ENCODE data around the gene DNAJC15. TPM values are rescaled to one million over a fixed set of nuclear protein-coding genes. Genes with fewer than 3 reads are reported as not detected.

Gene DNAJC15
- total RNA-seq, 1 donor from 2014 or later = 17.1 TPM

- Mint-ChIP-seq H3K9me3 (ENCODE audit: unreplicated experiment) (peaks cover 2% of the 10 kb centered on the region), H3K4me1 (ENCODE audit: low read depth, unreplicated experiment) (peaks cover 11% of the 10 kb centered on the region), H3K27ac (ENCODE audit: unreplicated experiment) (no peak overlapping the region), H3K4me3 (ENCODE audit: unreplicated experiment) (no peak overlapping the region), H3K27me3 (ENCODE audit: unreplicated experiment) (no peaks in the 10 kb centered on the region), H3K36me3 (ENCODE audit: unreplicated experiment) (no peaks in the 10 kb centered on the region)
- TF ChIP-seq, protein P1, sequence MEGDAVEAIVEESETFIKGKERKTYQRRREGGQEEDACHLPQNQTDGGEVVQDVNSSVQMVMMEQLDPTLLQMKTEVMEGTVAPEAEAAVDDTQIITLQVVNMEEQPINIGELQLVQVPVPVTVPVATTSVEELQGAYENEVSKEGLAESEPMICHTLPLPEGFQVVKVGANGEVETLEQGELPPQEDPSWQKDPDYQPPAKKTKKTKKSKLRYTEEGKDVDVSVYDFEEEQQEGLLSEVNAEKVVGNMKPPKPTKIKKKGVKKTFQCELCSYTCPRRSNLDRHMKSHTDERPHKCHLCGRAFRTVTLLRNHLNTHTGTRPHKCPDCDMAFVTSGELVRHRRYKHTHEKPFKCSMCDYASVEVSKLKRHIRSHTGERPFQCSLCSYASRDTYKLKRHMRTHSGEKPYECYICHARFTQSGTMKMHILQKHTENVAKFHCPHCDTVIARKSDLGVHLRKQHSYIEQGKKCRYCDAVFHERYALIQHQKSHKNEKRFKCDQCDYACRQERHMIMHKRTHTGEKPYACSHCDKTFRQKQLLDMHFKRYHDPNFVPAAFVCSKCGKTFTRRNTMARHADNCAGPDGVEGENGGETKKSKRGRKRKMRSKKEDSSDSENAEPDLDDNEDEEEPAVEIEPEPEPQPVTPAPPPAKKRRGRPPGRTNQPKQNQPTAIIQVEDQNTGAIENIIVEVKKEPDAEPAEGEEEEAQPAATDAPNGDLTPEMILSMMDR (IDR thresholded peaks at IDR 0.05; ENCODE audit: partially characterized antibody, unreplicated experiment) = no peak
- peak; percentile 29 for DNase-seq
These were observed 95.8 kb downstream of the DNAJC15 start for GRCh38 chr13:43119206-43119605.

GRCh38 chr13:43122791-43123190 lies 99.4 kb downstream of the DNAJC15 start:
- Mint-ChIP-seq H3K27me3 (ENCODE audit: unreplicated experiment) (no peaks in the 10 kb centered on the region), H3K4me1 (ENCODE audit: low read depth, unreplicated experiment) (peaks cover 14% of the 10 kb centered on the region), H3K4me3 (ENCODE audit: unreplicated experiment) (no peak overlapping the region), H3K27ac (ENCODE audit: unreplicated experiment) (no peak overlapping the region), H3K36me3 (ENCODE audit: unreplicated experiment) (no peaks in the 10 kb centered on the region), H3K9me3 (ENCODE audit: unreplicated experiment) (peaks cover 2% of the 10 kb centered on the region)
- no peak for DNase-seq
- TF ChIP-seq, protein P1 (IDR thresholded peaks at IDR 0.05; ENCODE audit: partially characterized antibody, unreplicated experiment) = no peak

GRCh38 chr13:43123856-43124255 lies 100.5 kb downstream of the DNAJC15 start:
- Mint-ChIP-seq H3K36me3 (ENCODE audit: unreplicated experiment) (no peaks in the 10 kb centered on the region), H3K27me3 (ENCODE audit: unreplicated experiment) (no peaks in the 10 kb centered on the region), H3K4me1 (ENCODE audit: low read depth, unreplicated experiment) (peaks cover 24% of the 10 kb centered on the region), H3K27ac (ENCODE audit: unreplicated experiment) (no peak overlapping the region), H3K4me3 (ENCODE audit: unreplicated experiment) (no peak overlapping the region), H3K9me3 (ENCODE audit: unreplicated experiment) (peaks cover 2% of the 10 kb centered on the region)
- DNase-seq = no peak
- TF ChIP-seq, protein P1 (IDR thresholded peaks at IDR 0.05; ENCODE audit: partially characterized antibody, unreplicated experiment) = no peak

- H3K9me3 Mint-ChIP-seq (ENCODE audit: unreplicated experiment) = peaks cover 2% of the 10 kb centered on the region
- H3K4me3 Mint-ChIP-seq (ENCODE audit: unreplicated experiment) = no peak overlapping the region
- DNase-seq = no peak
- peaks cover 26% of the 10 kb centered on the region for H3K4me1 Mint-ChIP-seq (ENCODE audit: low read depth, unreplicated experiment)
- H3K27me3 Mint-ChIP-seq (ENCODE audit: unreplicated experiment) = no peaks in the 10 kb centered on the region
- TF ChIP-seq, protein P1 (IDR thresholded peaks at IDR 0.05; ENCODE audit: partially characterized antibody, unreplicated experiment) = no peak
- no peaks in the 10 kb centered on the region for H3K36me3 Mint-ChIP-seq (ENCODE audit: unreplicated experiment)
- H3K27ac Mint-ChIP-seq (ENCODE audit: unreplicated experiment) = no peak overlapping the region
These were observed 101.1 kb downstream of the DNAJC15 start for GRCh38 chr13:43124490-43124889.

GRCh38 chr13:43126420-43126819 lies 103.0 kb downstream of the DNAJC15 start:
- TF ChIP-seq, protein P1 (IDR thresholded peaks at IDR 0.05; ENCODE audit: partially characterized antibody, unreplicated experiment) = no peak
- Mint-ChIP-seq H3K9me3 (ENCODE audit: unreplicated experiment) (no peaks in the 10 kb centered on the region), H3K4me1 (ENCODE audit: low read depth, unreplicated experiment) (peaks cover 29% of the 10 kb centered on the region), H3K27ac (ENCODE audit: unreplicated experiment) (no peak overlapping the region), H3K36me3 (ENCODE audit: unreplicated experiment) (no peaks in the 10 kb centered on the region), H3K27me3 (ENCODE audit: unreplicated experiment) (no peaks in the 10 kb centered on the region), H3K4me3 (ENCODE audit: unreplicated experiment) (no peak overlapping the region)
- no peak for DNase-seq

All from glutamatergic neuron (in vitro differentiated cells).